ENCODE results near the gene RDH14. TPM values are rescaled to one million over a fixed set of nuclear protein-coding genes. Genes with fewer than 3 reads are reported as not detected.

RDH14 gene
- total RNA-seq, 1 experiment from 2014 or later: 22.4 TPM

Other genes with a start within 250 kb of the RDH14 start
- gene NT5C1B, start 28.9 kb upstream of the RDH14 start, total RNA-seq (2021): not detected in 3 replicates

All from WTC11 (cell line).